CD4-positive, alpha-beta T cell treated with Interleukin-4 for 1 hour (primary cell): ENCODE measurements around the gene FOXL1.

Experiments
- DNase-seq, 2 donors: peaks; one replicate each; pipeline ENCODE4 v3.0.0-alpha.2; 2020 to 2022

The FOXL1 gene

GRCh38 chr16:86568677-86569623 is 9.4 kb upstream of the FOXL1 start:
- no peak for DNase-seq

DNA sequence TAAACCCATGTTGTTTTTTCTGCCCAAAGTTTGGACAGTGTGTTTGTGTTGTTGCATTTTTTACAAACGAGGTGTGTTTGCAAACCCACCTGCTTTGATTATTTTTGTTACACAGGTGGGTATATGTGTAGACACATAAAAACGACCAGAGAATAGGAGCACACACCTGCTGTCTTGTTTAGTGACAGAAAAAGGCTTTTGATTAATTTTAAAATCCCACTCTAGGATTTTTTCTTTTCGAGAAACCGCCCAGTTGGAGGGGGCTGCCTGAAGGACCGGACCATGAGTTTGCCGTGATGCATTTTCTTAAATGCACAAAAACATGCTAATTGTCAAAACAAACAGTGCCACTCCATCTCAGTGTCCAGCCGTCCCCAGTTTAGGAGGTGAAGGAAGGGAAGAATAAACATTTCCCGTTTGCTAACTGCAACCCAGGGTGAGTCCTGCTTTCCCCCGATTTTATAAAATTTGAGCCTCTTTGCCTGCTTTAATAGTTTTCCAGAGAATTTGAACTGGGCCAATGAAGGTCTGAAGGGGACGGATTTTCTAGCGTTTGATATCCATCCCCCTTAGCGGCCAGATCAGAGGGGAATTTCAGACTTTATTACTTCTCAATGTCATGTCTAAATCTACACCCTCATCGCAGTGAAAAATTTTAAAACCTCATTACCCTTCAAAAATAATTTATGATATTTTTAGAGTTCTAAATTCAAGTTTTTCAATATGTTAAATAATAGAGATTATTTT is 8.5 kb upstream of the FOXL1 start:
- DNase-seq, result no peak

DNA sequence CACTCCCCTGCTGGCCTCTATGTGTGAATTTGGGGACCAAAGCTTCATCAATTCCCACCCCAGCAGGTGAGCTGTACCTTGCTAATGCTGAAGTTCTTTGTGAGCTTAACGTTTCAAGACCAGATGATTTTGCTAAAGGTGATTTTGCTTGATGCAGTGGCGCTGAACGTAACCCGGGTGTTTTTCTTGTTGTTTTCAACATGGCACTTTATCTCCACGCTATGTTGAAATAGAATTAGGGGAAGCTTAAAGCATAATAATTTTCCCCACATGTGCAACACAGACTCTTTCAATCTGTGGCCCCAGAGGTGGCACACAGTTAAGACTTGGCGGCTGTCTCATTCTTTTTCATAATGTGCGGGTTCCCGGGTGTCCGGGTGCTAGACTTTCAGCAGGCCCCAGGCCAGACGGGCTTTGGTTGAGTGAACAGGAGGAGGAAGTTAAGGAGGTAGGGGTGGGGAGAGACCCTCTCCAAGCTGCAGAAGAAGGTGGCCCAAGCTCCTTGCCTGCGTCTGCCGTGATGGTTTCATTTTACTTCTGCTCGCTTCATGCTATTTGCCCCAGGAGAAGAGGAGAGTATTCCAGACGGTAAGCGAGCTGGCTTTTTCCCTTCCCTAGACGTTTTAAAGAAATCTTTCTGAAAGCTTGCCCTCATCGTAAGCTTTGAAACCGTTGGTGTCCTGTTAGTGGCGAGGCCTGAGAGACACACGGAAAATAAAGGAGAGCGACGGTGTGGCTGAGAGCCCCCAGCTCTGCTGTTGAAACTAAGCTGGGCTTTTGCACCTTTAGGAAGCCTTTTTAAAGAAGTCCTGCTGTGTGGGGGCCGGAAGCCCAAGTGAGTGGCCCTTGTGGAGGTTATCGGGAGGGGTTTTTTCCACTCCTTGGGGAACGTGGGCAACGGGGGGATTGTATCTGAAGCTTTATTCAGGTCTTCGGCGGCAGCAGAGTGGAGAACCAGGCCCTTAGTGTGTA is 7.5 kb upstream of the FOXL1 start:
- DNase-seq, result no peak

- DNase-seq, result no peak
Measured at GRCh38 chr16:86571530-86571915, 6.8 kb upstream of the FOXL1 start.

GRCh38 chr16:86572041-86572521 is 6.3 kb upstream of the FOXL1 start:
- no peak for DNase-seq

DNA sequence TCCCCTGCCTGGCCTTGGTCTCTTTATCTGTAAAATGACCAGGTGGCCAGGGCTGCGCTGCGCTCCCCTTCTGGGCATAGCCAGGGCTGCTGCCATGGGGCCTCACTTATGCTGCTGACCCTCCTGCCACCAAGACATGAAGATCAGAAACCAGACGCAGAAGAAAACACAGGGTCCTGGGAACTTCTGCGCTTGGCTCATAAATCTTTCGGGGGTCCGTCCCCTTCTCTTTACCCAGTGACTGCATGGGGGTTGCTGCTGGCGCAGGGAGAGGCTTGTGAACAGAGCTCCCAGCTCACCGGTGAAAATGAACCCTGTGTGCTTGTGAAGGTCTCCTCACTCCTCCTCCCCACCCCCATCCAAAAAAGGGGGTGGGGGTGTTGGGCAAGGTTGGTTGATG is 5.7 kb upstream of the FOXL1 start:
- DNase-seq, result no peak

DNA sequence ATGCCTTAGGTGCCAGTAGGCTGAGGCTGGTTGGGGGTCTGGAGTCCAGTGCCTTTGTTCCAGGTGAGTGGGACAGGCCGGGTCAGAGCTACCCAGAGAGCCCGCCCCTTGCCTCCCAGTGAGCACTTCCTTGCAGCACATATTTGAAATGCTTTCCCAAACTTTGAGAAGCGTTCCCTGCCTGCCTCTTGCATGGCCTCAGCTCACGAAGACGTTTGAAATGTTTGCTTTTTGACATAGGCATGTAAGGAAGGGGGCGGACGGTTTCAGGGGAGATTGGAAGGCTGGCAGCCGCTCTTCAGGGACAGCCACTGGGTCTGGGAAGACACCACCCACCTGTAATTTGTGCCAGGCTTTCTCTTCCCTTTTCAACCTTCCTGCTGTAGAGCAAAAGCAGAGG is 5.1 kb upstream of the FOXL1 start:
- DNase-seq, result no peak

- no peak for DNase-seq
Measured at GRCh38 chr16:86573646-86574508, 4.5 kb upstream of the FOXL1 start.

DNA sequence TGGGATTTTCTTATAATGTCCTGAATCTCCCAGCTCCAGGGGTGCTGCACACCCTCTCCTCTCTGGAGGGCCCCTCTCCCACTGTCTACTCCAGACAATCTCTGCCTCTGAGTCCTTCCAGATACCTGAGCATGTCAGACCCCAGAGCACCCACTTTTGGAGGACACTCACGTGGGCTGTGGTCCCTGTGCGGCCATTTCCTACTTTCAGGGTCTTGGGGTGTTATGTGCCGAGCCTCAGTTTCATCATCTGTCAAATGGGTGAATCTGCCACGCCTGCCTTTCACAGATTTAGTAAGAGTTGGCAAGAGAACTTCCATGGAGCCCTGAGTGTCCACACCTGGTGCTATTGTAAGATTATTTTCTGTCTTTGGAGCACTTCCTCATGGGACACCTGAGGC is 3.7 kb upstream of the FOXL1 start:
- DNase-seq, result no peak

DNA sequence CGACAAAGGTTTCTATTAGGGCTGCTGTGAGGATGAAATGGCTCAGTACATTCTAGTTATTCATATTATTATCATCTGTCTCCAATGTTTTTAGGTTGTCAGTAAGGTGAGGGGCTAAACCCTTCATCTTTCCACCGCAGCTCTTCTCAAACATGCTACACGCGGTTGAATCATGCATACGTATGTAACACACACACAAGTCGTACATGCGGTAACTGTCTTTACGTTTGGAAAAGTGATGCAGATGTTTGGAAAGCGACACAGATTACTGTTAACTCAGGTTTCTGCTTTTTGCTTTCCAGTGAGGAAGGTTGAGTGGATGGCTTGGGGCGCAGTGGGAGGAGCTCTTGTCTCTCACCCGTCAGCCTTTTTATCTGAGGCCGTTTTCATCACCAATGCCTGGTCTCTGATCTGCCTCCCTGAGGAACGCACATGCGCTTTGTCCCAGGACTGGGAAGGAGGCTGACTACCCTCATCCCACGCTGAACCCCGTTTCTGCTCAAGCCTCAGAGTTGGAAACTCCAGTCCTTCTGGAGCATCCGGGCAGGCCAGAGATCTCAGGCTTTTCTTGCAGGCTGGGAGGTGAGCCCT is 3.2 kb upstream of the FOXL1 start:
- no peak for DNase-seq

DNA sequence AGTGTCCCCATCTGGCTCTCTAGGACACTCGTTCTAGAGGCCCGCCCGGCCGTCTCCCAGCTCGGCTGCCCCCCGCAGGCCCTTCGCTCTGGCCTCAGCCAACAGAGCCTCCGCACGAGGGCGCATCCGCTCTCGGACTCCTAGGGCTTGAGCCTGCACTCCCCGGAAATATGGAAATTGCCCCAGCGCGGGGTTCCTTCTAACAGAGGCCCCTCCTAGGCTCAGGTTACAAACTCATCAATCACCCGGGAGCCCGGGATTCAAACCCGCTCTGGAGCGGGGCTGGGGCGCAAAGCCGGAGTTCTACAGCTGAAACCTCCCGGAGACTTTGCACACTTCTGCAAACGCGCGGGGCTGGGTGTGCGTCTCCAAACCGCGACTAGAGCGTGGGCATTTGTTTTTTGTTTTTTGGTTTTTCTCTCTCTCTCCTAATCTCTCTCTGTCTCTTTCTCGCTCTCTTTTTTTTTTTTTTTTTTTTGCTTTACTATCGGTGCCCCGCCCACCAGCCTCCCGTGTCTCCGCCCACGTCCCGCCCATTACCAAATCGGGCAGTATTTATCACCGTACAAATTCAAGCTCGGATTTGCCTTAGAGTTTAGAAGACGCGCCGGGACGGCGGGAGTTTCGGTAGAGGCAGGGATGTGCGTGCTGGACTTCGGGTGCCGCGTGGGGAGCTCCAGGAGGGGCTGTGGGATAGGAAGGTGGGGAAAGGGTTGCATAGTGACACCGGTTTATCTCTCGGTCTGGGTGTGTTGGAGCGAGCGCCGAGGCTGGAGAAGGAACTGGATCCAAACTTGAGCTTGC is 2.4 kb upstream of the FOXL1 start:
- peak; percentile 31 to 39 for DNase-seq

- DNase-seq, result no peak
Measured at GRCh38 chr16:86576591-86577313, 1.6 kb upstream of the FOXL1 start.

DNA sequence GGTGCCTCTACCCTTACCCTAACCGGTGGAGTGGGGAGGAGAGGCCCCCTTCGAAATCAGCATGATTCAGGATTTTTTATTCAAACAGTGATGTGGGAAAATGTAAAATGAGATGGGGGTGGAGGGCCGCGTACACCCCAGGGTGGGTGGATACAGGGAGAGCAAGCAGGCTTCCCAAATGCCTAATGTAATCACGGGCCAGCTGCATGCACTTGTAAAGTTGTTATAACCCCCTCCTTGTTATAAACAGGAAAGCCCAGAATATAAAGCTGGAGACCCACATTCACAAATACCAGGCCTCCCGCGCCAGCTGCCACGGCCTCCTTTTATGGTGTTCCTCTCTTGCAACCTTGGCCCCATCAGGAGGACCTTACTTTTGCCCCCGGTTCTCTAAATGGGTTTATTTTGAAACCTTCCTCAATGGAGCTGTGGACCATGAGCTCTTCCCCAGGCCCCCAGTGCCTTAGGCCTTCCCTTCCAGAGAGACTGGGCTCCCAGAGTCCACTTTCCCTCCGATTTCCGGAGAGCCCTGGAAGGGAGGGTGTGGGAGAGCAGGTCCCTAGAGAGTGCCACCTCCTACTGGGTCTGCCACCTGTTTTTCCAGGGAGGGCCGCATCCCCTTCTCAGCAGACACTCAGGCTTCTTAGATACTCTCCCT is 906 bp upstream of the FOXL1 start:
- no peak for DNase-seq

DNA sequence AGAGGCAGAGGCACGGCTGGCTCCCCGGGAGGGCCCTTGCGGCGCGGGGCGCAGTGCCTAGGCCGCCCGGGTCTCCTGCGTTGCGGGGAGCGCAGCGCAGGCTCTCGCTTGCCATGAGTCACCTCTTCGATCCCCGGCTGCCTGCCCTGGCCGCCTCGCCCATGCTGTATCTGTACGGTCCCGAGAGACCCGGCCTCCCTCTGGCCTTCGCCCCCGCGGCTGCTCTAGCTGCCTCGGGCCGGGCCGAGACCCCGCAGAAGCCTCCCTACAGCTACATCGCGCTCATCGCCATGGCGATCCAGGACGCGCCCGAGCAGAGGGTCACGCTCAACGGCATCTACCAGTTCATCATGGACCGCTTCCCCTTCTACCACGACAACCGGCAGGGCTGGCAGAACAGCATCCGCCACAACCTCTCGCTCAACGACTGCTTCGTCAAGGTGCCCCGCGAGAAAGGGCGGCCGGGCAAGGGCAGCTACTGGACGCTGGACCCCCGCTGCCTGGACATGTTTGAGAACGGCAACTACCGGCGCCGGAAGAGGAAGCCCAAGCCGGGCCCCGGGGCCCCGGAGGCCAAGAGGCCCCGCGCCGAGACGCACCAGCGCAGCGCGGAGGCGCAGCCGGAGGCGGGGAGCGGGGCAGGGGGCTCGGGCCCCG is 390 bp downstream of the FOXL1 start:
- DNase-seq, result no peak

DNA sequence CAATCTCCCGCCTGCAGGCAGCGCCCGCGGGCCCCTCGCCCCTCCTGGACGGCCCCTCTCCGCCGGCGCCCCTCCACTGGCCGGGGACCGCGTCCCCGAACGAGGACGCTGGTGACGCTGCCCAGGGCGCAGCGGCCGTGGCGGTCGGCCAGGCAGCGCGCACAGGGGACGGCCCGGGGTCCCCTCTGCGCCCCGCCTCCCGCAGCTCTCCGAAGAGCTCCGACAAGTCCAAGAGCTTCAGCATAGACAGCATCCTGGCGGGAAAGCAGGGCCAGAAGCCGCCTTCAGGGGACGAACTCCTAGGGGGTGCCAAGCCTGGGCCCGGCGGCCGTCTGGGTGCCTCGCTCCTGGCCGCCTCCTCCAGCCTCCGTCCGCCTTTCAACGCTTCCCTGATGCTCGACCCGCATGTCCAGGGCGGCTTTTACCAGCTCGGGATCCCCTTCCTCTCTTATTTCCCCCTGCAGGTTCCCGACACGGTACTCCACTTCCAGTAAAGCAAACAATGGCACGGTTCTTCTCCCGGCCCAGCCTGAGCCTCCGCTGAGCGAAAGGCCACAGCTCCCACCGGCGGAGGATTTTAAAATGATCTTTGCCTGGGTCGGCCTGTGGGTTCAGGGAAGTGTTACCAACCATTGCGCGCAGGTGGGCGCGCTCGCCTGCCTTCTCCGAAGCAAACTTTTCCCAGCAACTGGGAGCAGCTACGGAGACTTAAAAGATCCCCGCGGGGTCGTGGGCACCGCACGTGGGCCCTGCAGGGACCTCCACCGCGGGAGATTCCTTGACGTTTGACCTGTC is 1.1 kb downstream of the FOXL1 start:
- DNase-seq, result no peak

DNA sequence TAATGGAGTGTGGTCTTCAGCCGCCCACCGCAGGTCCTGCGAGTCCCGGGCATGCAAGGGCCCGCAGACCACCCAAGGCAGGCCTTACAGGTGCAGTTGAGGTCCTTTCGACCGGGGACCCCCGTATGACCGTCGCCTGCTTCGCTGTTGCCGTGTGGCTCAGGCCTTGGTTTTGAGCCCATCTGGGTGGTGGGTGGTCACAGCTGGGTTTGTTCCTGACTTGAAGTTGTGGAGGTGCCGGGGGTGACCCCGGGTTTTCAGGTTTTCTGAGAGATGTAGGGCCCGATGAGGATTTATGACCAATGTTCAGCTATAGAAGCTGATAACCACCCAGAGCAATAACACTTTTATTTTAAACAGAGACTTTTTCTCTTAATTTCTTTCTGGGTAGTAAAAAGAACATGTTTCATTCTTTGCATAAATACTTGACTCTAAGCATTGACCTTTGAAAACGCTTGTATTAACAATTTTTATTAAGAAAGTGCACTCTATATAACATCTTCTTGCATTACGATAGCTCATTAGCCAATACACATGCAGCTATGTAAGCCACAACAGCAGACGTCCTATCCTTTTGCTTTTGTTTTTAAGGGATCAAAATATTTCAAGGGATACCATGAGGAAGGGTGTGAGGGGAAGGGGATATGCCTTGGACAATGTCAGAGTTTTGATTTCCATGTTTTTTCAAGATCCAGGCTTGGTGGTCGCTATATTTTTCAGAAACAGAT is 1.9 kb downstream of the FOXL1 start:
- no peak for DNase-seq

GRCh38 chr16:86580791-86581170 is 2.4 kb downstream of the FOXL1 start:
- no peak for DNase-seq
